Neural progenitor cell (in vitro differentiated cells): ENCODE data around the gene ATP10B. TPM values are rescaled to one million over a fixed set of nuclear protein-coding genes. Genes with fewer than 3 reads are reported as not detected.

Experiments
- DNase-seq: peaks from one replicate; pipeline ENCODE4 v3.0.0-alpha.2; 2016; ENCODE audit warnings: low spot score
- H2AFZ ChIP-seq: fragments of 200-600 bp; sonication (generic); replicated peaks from 2 replicates; pipeline ENCODE4 v1.6.1; 2016; ENCODE audit warnings: antibody characterized with exemption
- H3F3A ChIP-seq: fragments of 200-600 bp; sonication (generic); 2 replicates; pipeline ENCODE4 v1.6.1; 2016; ENCODE audit warnings: antibody characterized with exemption, low read depth
- H3K27ac ChIP-seq: fragments of 200-600 bp; sonication (generic); 2 replicates; pipeline ENCODE4 v1.5.1; 2016; ENCODE audit warnings: mild to moderate bottlenecking
- H3K27me3 ChIP-seq: fragments of 200-600 bp; sonication (generic); 2 replicates; pipeline ENCODE4 v1.6.1; 2016; ENCODE audit warnings: mild to moderate bottlenecking, moderate library complexity
- H3K36me3 ChIP-seq: fragments of 200-600 bp; sonication (generic); 2 replicates; pipeline ENCODE4 v1.5.1; 2016
- H3K4me1 ChIP-seq: fragments of 200-600 bp; sonication (generic); 2 replicates; pipeline ENCODE4 v1.6.1; 2016; ENCODE audit warnings: mixed run types
- H3K4me2 ChIP-seq: fragments of 200-600 bp; sonication (generic); 2 replicates; pipeline ENCODE4 v1.6.1; 2016
- H3K4me3 ChIP-seq: fragments of 200-600 bp; sonication (generic); 2 replicates; pipeline ENCODE4 v1.5.1; 2016
- H3K79me2 ChIP-seq: fragments of 200-600 bp; sonication (generic); 2 replicates; pipeline ENCODE4 v1.6.1; 2016; ENCODE audit warnings: low read depth
- H3K9ac ChIP-seq: fragments of 200-600 bp; sonication (generic); 2 replicates; pipeline ENCODE4 v1.6.1; 2016
- H3K9me3 ChIP-seq: fragments of 200-600 bp; sonication (generic); 2 replicates; pipeline ENCODE4 v1.5.1; 2016; ENCODE audit warnings: low read depth
- H4K20me1 ChIP-seq: fragments of 200-600 bp; sonication (generic); 2 replicates; pipeline ENCODE4 v1.6.1; 2016; ENCODE audit warnings: low read depth
- H3K27ac Mint-ChIP-seq: 3 replicates; pipeline ENCODE4 v1.8.0; 2021; ENCODE audit warnings: mixed read lengths
- H3K27me3 Mint-ChIP-seq: 2 replicates; pipeline ENCODE4 v1.8.0; 2022; ENCODE audit warnings: low read depth, mild to moderate bottlenecking, inconsistent platforms, moderate library complexity, mixed read lengths; ENCODE audit not compliant: insufficient read depth
- H3K36me3 Mint-ChIP-seq: 3 replicates; pipeline ENCODE4 v1.8.0; 2021; ENCODE audit warnings: mixed read lengths
- H3K4me1 Mint-ChIP-seq: 3 replicates; pipeline ENCODE4 v1.8.0; 2021; ENCODE audit warnings: mixed read lengths
- H3K4me3 Mint-ChIP-seq: 3 replicates; pipeline ENCODE4 v1.8.0; 2021; ENCODE audit warnings: mild to moderate bottlenecking, moderate library complexity, mixed read lengths
- H3K9me3 Mint-ChIP-seq: 3 replicates; pipeline ENCODE4 v1.8.0; 2020; ENCODE audit warnings: mixed read lengths
- CTCF ChIP-seq: fragments of 200-600 bp; sonication (generic); IDR thresholded peaks from 2 replicates; pipeline ENCODE4 v1.5.1; 2017; ENCODE audit warnings: antibody characterized with exemption, mild to moderate bottlenecking
- EZH2 ChIP-seq: fragments of 200-600 bp; sonication (generic); IDR thresholded peaks from 2 replicates; pipeline ENCODE4 v1.6.1; 2017; ENCODE audit warnings: antibody characterized with exemption, mild to moderate bottlenecking, moderate library complexity
- EZH2phosphoT487 ChIP-seq: fragments of 200-600 bp; sonication (generic); IDR thresholded peaks from 2 replicates; pipeline ENCODE4 v1.6.1; 2017; ENCODE audit warnings: antibody characterized with exemption
- total RNA-seq: library from RNA; depleted of rRNA; stranded (reverse); fragments of >200 nt; gene quantifications from 2 replicates; pipeline ENCODE4 v1.2.3, GENCODE V29; 2015; ENCODE audit warnings: low replicate concordance

The ATP10B gene
- total RNA-seq, 1 donor from 2014 or later = not detected

DNA sequence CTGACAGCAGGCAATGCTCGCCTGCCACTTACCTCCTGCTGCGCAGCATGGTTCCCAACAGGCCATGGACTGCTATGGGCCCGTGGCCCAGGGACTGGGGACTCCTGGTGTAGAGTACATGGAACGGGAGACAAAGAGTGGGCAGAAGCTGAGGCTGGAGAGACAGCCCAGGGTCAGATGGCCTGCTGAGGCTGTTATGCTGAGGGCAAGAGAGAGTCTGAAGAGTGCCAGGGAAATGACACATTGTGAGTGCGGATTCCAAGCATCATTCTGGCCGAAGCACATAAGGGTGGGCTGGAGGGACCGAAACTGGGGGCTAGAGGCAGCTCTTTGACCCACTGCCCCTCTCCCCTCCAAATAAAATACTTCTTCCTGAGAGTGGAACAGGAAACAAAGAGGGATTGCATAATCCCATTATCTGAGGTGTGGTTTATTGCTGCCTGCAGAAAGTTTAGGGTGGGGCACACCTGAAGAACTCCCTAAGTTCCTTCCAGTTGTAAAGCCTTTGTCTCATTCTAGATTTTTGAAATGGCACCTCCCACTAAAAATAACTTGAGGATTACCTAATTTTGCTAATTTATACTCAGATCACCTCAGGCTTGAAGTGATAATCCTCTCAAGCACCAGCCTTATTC, 158.1 kb downstream of the ATP10B start:
- no peak overlapping the region for H3K27ac ChIP-seq
- H3K4me3 Mint-ChIP-seq = peak overlapping the region; percentile 30
- no peak overlapping the region for H3K4me2 ChIP-seq
- no peaks in the 10 kb centered on the region for H4K20me1 ChIP-seq
- no peak for TF ChIP-seq EZH2phosphoT487
- no peak for TF ChIP-seq EZH2
- TF ChIP-seq CTCF = no peak
- H3F3A ChIP-seq = no peaks in the 10 kb centered on the region
- H2AFZ ChIP-seq = no peak overlapping the region
- H3K9me3 ChIP-seq = no peaks in the 10 kb centered on the region
- no peak overlapping the region for H3K27ac Mint-ChIP-seq
- H3K79me2 ChIP-seq = no peaks in the 10 kb centered on the region
- H3K4me1 ChIP-seq = no peaks in the 10 kb centered on the region
- no peak overlapping the region for H3K9ac ChIP-seq
- H3K4me3 ChIP-seq = no peak overlapping the region
- H3K9me3 Mint-ChIP-seq = no peaks in the 10 kb centered on the region
- H3K4me1 Mint-ChIP-seq = peaks cover 8% of the 10 kb centered on the region
- H3K27me3 ChIP-seq = no peaks in the 10 kb centered on the region
- H3K27me3 Mint-ChIP-seq = no peaks in the 10 kb centered on the region
- DNase-seq = no peak
- H3K36me3 Mint-ChIP-seq = no peaks in the 10 kb centered on the region
- H3K36me3 ChIP-seq = no peaks in the 10 kb centered on the region

DNA sequence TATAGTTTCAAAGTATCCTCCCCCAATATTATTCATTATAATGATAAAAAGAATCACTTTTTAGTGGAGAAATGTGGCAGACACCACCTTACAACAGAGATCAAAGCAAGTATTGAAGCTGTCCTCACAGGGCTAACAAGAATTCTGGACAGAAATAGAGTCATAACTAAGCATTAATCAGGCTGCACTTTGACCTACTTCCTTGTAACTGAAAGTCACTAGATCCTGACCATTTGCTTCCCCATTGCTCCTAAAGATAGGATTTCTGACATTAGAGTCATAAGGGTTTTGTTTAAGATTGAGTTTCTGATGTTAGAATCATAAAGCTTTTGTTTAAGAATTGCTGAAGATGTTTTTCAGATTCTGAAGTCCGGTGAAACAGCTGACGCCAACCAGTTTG, 159.7 kb downstream of the ATP10B start:
- no peak for DNase-seq
- Histone ChIP-seq H3K36me3 (no peaks in the 10 kb centered on the region), H3K27me3 (no peaks in the 10 kb centered on the region), H3K4me2 (no peak overlapping the region), H3K4me3 (no peak overlapping the region), H3K27ac (no peak overlapping the region), H3F3A (no peaks in the 10 kb centered on the region), H2AFZ (no peak overlapping the region), H3K9me3 (no peaks in the 10 kb centered on the region), H3K4me1 (no peaks in the 10 kb centered on the region), H4K20me1 (no peaks in the 10 kb centered on the region), H3K9ac (no peak overlapping the region), H3K79me2 (no peaks in the 10 kb centered on the region)
- Mint-ChIP-seq H3K4me1 (peaks cover 8% of the 10 kb centered on the region), H3K27ac (no peak overlapping the region), H3K9me3 (no peaks in the 10 kb centered on the region), H3K4me3 (no peak overlapping the region), H3K27me3 (peaks cover 3% of the 10 kb centered on the region), H3K36me3 (no peaks in the 10 kb centered on the region)
- TF ChIP-seq CTCF (no peak), EZH2phosphoT487 (no peak), EZH2 (no peak)

GRCh38 chr5:160685695-160686094, 166.3 kb downstream of the ATP10B start:
- Histone ChIP-seq H3K79me2 (no peaks in the 10 kb centered on the region), H3K9me3 (no peaks in the 10 kb centered on the region), H3F3A (no peaks in the 10 kb centered on the region), H3K27me3 (no peaks in the 10 kb centered on the region), H3K36me3 (no peaks in the 10 kb centered on the region), H3K4me2 (no peak overlapping the region), H3K9ac (no peak overlapping the region), H3K4me3 (no peak overlapping the region), H4K20me1 (no peaks in the 10 kb centered on the region), H3K4me1 (no peaks in the 10 kb centered on the region), H3K27ac (no peak overlapping the region), H2AFZ (no peak overlapping the region)
- no peak for TF ChIP-seq EZH2phosphoT487
- TF ChIP-seq EZH2 = no peak
- TF ChIP-seq CTCF = peak; percentile 71
- Mint-ChIP-seq H3K27ac (no peak overlapping the region), H3K4me1 (no peaks in the 10 kb centered on the region), H3K9me3 (no peaks in the 10 kb centered on the region), H3K27me3 (peaks cover 4% of the 10 kb centered on the region), H3K36me3 (no peaks in the 10 kb centered on the region), H3K4me3 (no peak overlapping the region)
- DNase-seq = peak; percentile 58
